GM12873 (cell line): ENCODE data around the gene PRR5.
A peak's percentile ranks its signal among the peaks of the same experiment; 100 is the strongest.

ENCODE experiments used
- CTCF ChIP-seq: IDR thresholded peaks from 2 replicates; pipeline ENCODE4 v1.5.1; 2012; ENCODE audit warnings: low read depth, mild to moderate bottlenecking, moderate library complexity, low read length, control low read depth; ENCODE audit not compliant: insufficient read depth; ENCODE audit errors: missing control alignments

PRR5 gene

DNA sequence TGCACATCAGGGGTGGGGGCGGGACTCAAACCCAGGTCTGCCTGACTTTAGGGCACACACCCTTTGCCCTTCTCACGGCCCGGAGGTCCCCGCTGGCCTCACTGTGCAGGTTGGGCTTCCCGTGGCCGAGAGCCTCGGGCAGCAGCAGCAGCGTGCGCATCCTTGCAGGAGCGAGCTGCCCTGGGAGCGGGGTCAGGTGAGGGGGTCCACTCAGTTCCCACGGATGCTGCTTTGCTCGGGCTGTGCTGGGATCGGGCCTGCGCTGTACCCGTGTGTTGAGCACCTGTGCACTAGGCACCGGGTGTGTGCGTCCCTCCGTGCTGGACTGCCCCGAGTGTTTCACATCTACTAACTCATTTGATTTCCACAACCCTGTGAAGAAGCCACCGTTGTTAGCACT is 25.1 kb downstream of the PRR5 start:
- TF ChIP-seq CTCF = no peak

DNA sequence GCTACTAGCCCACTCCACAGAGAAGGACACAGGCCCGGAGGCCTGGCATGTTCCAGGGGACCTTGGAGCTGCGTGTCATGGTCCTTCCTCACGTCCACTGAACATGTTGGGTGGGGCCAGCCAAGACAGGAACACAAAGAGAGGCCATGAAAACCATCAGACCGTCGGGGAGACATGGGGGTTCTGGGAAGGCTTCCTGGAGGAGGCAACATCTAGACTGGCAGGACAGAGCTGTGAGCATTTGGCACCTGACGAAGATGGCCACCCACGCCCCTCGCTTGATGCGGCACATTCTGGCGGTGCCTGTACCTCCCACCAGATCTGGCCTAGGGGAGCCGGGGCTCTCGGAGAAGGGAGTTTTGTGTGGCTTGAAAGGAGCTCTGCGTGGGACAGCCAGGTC is 25.7 kb downstream of the PRR5 start:
- TF ChIP-seq CTCF = no peak

GRCh38 chr22:44728761-44729324 is 26.8 kb downstream of the PRR5 start:
- TF ChIP-seq CTCF = no peak

DNA sequence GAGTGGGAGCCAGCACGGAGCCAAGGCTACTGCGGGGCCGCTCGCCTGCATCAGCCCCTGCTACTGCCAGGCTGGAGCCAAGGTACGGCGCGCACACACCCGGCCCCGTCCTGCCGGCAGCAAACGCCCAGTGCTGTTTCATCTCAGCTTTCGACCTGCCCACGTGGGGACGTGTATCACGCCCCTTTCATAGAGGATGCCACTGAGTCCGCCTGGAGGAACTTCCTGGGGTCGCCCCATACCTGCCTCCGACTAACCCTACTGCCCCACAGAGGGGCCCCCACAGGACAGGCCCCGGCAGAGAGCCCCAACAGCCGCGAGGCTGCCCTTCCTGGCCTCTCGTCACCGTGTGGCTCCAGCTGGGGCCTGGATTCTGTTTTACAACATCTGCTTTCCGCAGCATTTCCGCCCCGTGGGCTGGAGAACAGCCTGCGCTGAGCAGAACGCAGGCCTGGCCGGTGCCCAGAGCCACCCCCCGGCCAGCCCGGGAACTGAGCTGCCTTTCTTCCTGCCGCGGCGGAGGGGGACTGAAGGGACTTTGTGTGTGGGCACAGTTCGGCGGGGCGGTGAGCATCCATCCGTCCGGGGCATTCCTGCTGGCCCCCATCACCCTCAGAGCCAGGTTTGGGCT is 27.5 kb downstream of the PRR5 start:
- TF ChIP-seq CTCF = peak; percentile 20

DNA sequence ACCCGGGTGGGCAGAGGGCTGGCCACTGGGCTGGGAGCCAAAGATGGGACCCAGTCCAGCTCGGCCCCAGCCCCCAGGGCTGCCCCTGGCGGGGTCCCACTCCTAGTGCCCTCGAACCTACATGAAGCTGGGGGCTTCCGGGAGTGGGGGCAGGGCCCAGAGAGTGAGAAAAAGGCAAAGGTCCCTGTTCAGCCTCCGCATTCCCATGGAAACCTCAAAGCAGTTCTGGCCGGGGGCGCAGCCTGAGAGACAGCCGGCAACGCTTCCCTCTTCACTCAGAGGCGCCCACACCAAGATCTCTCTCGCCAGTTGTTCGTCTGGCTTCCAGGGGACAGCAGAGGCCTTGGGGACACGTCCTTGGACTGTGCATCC is 28.0 kb downstream of the PRR5 start:
- no peak for TF ChIP-seq CTCF

GRCh38 chr22:44730490-44731356 is 28.7 kb downstream of the PRR5 start:
- TF ChIP-seq CTCF = no peak

- TF ChIP-seq CTCF = no peak
These were observed 29.5 kb downstream of the PRR5 start for GRCh38 chr22:44731357-44731970.
